GM13976 (cell line): Measurements from ENCODE around the gene RS1.

Experiments
- DNase-seq: peaks from one replicate; pipeline ENCODE4 v3.0.0; 2012; ENCODE audit warnings: low spot score
- CTCF ChIP-seq: IDR thresholded peaks from 2 replicates; pipeline ENCODE4 v1.5.1; 2012; ENCODE audit warnings: borderline replicate concordance, mild to moderate bottlenecking; ENCODE audit not compliant: insufficient read depth; ENCODE audit errors: extremely low read depth, missing control alignments, control extremely low read depth
- in situ Hi-C: fragments of 300-500 bp; cut with MboI; formaldehyde crosslinking; loops from one replicate; pipeline ENCODE4 v1.12.0; 2022; ENCODE audit warnings: low sequenced_read_pairs, mixed read lengths, inconsistent platforms; ENCODE audit not compliant: unreplicated experiment

Gene RS1

GRCh38 chrX:18639280-18639679, 32.6 kb downstream of the RS1 start:
- TF ChIP-seq CTCF: no peak
- DNase-seq: no peak
- in situ Hi-C loops: no loop called here

GRCh38 chrX:18638398-18638797, 33.5 kb downstream of the RS1 start:
- no peak for DNase-seq
- in situ Hi-C loops: no loop called here
- no peak for TF ChIP-seq CTCF

GRCh38 chrX:18630934-18631333, 41.0 kb downstream of the RS1 start:
- in situ Hi-C loops: no loop called here
- DNase-seq: no peak
- no peak for TF ChIP-seq CTCF

- no peak for DNase-seq
- in situ Hi-C loops: no loop called here
- no peak for TF ChIP-seq CTCF
Measured at GRCh38 chrX:18624599-18624998, 47.3 kb downstream of the RS1 start.

GRCh38 chrX:18620349-18620748, 51.6 kb downstream of the RS1 start:
- in situ Hi-C loops: no loop called here
- TF ChIP-seq CTCF: no peak
- DNase-seq: no peak

GRCh38 chrX:18619288-18619687, 52.6 kb downstream of the RS1 start:
- in situ Hi-C loops: no loop called here
- no peak for TF ChIP-seq CTCF
- no peak for DNase-seq

- in situ Hi-C loops: no loop called here
- no peak for TF ChIP-seq CTCF
Measured at GRCh38 chrX:18617407-18617750, 54.5 kb downstream of the RS1 start.

More at GRCh38 chrX:18617407-18617750, 54.5 kb downstream of the RS1 start:
- DNase-seq: no peak
